HG02870 (cell line): ENCODE results near the gene LPAR1.

ENCODE experiments used
- ATAC-seq: cut with Tn5 transposase; IDR thresholded peaks from one replicate; pipeline ENCODE4 v1.9.1; 2021; ENCODE audit warnings: mild to moderate bottlenecking, moderate library complexity; ENCODE audit not compliant: unreplicated experiment

The LPAR1 gene

GRCh38 chr9:111037708-111038330 lies 451 bp downstream of the LPAR1 start:
- no peak for ATAC-seq

DNA sequence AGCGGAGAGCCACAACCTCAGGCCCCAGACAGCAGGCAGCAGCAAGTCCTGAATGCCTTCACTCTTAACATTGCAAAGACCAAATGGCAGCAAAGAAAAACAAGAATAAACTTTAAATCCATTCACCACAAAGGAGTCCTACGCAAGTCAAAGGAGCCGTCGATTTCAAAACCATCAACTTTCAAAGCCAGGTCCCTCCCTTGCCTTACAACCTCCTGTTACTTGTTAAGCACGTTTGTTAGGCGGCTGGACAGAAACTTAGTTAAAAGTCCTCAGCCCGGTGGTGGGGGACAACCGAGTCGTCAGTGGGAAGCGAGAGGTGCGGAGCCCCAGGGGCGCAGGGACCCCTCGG lies 938 bp downstream of the LPAR1 start:
- ATAC-seq, result no peak

DNA sequence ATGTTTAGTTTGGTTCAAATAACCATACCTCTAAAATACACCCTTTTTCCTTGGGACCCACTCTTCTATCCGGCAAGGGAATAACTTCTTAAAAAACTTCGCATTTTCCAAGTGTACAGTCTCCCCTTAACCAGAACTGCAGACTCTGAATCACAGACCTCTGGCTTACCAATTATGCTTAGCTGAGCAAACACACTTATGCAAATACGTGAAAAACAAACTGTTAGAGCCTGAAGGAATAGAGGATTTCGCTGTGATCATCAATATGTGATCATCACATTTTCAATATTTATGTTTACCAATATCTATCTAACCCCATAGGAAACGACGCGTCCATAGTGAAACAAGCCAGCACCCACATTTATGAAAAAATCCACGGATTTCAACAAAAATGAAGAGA lies 1.3 kb downstream of the LPAR1 start:
- ATAC-seq, result no peak

DNA sequence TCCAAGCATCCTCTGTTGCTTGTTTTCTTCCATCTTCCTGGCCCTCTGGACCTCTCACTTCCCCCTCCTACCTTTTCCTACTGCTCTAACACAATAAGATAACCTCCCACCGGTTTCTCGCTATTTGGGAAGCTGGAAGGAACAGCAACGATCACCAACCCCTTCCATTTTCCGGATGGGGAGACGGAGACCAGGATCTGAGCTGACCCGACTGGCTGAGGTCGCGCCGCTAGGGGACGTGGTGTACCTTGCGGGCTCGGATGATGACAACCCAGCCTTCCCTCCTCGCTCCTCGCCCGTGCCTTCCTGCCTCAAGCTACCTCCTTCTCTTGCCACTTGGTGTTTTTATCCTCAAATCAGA lies 1.9 kb downstream of the LPAR1 start:
- no peak for ATAC-seq

- no peak for ATAC-seq
Measured at GRCh38 chr9:111035543-111036428, 2.5 kb downstream of the LPAR1 start.

DNA sequence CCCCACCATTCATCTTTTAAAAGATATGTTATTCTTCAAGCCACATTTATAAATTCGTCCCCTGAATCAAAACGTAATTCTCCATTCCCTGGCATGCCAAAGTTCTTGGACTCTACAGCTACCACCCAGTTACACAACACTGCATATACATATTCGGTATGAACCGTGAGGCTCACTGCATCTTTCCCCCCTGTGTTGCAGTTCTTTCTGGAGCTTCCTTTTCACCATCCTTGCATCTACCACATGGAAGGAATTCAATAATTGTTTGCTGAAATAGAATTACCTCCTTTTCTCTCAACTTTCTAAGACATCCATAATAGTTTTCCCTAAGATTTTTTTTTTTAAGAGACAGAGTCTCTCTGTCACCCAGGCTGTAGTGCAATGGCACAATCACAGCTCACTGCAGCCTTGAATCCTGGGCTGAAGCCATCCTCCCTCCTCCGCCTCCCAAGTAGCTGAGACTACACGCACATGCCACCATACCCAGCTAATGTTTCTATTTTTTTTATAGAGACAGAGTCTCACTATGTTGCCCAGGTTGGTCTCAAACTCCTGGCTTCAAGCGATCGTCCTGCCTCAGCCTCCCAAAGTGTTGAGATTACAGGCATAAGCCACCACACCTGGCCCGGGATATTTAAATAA lies 3.3 kb downstream of the LPAR1 start:
- no peak for ATAC-seq

GRCh38 chr9:111034170-111034897 lies 3.9 kb downstream of the LPAR1 start:
- no peak for ATAC-seq

DNA sequence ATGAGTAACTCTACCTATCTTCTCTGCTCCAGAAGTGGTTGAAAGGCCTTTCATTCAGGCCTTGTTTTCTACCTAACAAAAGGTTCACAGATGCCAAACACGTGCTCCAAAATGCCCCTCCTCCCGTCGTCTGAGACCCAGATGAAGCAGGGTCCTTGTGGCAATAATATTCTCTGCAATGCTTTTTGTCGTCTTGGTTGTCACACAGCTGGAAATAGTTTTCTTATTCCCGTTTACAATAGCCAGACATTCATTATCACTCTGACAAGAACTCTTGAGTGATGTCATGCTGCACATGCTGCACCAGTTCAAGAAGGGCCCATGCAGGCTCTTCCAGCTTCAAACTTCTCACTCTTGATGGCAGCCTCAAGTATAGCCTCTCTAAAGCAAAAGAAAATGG lies 7.8 kb downstream of the LPAR1 start:
- ATAC-seq, result no peak

DNA sequence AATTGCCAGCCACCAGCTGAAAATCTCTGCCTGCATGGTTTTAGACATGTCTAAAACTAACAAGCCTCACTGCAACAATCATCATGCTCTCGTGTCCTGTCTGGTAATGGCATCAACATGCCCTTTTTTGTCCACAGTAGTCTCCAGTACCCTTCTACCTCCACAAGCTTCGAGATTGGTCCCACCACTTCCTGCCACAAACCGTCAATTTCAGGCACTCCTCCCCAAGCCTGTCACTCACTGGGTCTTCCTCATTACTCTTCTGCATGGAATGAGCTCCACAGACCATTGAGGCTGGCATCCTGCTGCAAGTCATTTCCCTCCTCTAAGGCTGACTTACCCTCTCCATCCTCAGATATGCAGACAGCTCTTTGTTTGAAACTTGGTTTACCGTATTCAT lies 9.0 kb downstream of the LPAR1 start:
- no peak for ATAC-seq

- ATAC-seq, result no peak
Measured at GRCh38 chr9:111027798-111028197, 10.5 kb downstream of the LPAR1 start.

DNA sequence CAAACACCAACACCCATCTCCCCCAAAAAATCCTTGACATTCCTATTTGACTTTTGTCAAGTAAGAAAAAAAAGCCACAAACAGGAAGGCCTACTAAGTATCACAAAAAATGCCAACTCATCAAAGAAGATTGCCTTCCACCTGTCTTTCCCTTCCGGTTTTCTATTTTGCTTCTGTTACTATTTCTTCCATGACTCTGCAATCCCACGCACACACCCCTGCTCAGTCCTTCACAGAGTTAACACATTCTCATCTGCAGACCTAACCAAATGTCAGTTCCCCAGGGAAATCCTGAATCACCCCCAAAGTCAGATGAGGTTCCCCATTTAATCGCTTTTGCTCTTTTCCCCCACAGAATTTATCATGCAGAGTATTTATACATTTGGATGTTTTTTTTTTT lies 15.1 kb downstream of the LPAR1 start:
- ATAC-seq, result no peak

- no peak for ATAC-seq
Measured at GRCh38 chr9:111020594-111020993, 17.7 kb downstream of the LPAR1 start.

GRCh38 chr9:111016426-111017045 lies 21.7 kb downstream of the LPAR1 start:
- ATAC-seq, result no peak

DNA sequence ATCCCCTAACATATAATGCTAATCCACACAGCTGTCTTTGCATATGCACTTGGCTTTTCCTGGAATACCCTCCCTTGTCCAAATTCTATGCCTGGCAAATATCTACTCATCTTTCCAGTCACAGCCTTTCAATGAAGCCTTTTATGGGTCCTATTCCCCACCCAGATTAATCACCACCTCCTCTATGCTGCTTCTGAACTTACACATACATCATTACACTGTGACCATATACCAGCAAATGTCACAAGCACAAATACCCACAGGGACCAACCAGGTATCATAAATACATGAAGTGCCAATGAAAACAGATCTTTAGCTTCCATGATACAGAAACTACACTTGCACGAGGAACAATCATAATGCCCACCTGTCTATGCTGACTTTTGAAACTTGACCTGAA lies 22.3 kb downstream of the LPAR1 start:
- ATAC-seq, result no peak

DNA sequence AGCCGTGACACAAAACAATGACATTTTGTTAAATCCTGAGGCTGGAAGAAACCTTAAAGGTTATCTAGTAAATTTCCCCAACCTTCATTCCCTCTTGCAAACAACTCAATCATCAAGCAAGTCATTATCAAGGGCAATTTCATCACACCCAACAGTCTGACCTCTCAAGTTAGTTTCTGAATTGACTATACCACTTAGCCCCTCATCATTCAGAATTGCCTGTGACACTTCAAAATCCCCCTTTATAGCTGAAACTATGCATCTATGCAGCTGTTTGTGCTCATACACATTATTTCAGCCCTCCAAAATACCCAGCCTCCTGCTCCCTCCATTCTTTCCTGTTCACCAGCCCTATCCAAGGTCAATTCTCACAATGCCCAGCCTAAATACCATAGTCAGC lies 24.6 kb downstream of the LPAR1 start:
- ATAC-seq, result no peak

- ATAC-seq, result no peak
Measured at GRCh38 chr9:111013250-111013649, 25.0 kb downstream of the LPAR1 start.

GRCh38 chr9:111008158-111009075 lies 29.9 kb downstream of the LPAR1 start:
- no peak for ATAC-seq

- no peak for ATAC-seq
Measured at GRCh38 chr9:111005746-111006470, 32.4 kb downstream of the LPAR1 start.

GRCh38 chr9:111004936-111005335 lies 33.3 kb downstream of the LPAR1 start:
- no peak for ATAC-seq
